Cardiac fibroblast (primary cell): ENCODE data around the gene REPIN1.
A peak's percentile ranks its signal among the peaks of the same experiment; 100 is the strongest.

Experiments used
- DNase-seq, 2 donors: peaks; one replicate each; pipeline versions ENCODE4 v3.0.0 to v3.0.0-alpha.2; 2010; ENCODE audit warnings: low read depth in 2 of 2
- H3K4me3 ChIP-seq, 2 donors: replicated peaks in 1 of 2; 1 replicate in 1 of 2; 2 replicates in 1 of 2; pipeline ENCODE4 v1.5.1; 2011; ENCODE audit warnings: low read depth in 2 of 2, low read length in 2 of 2, mild to moderate bottlenecking in 2 of 2, moderate library complexity in 1 of 2
- CTCF ChIP-seq: IDR thresholded peaks from one replicate; pipeline ENCODE4 v1.5.1; 2011; ENCODE audit warnings: low read depth, mild to moderate bottlenecking, low read length, inconsistent platforms

The REPIN1 gene

GRCh38 chr7:150401861-150402631, 33.4 kb downstream of the REPIN1 start:
- no peak for TF ChIP-seq CTCF
- H3K4me3 ChIP-seq = no peak overlapping the region
- no peak for DNase-seq

GRCh38 chr7:150402671-150403321, 34.2 kb downstream of the REPIN1 start:
- no peak for DNase-seq

GRCh38 chr7:150403376-150404171, 35.0 kb downstream of the REPIN1 start:
- no peak overlapping the region for H3K4me3 ChIP-seq
- no peak for DNase-seq
- no peak for TF ChIP-seq CTCF

More at GRCh38 chr7:150402671-150403321, 34.2 kb downstream of the REPIN1 start:
- no peak overlapping the region for H3K4me3 ChIP-seq
- TF ChIP-seq CTCF = no peak

GRCh38 chr7:150404172-150404804, 35.7 kb downstream of the REPIN1 start:
- no peak for DNase-seq
- peak overlapping the region; percentile 63 to 66 for H3K4me3 ChIP-seq
- TF ChIP-seq CTCF = no peak

- TF ChIP-seq CTCF = no peak
- peak overlapping the region; percentile 63 to 66 for H3K4me3 ChIP-seq
- peak; percentile 89 to 94 for DNase-seq
Measured at GRCh38 chr7:150404805-150405583, 36.4 kb downstream of the REPIN1 start.
